HFF-Myc (cell line): ENCODE measurements around the gene MON2.

ENCODE experiments used
- DNase-seq: peaks from one replicate; pipeline ENCODE4 v3.0.0-alpha.2; 2011; ENCODE audit warnings: low read depth; ENCODE audit errors: extremely low read depth
- H3K4me3 ChIP-seq: replicated peaks from 2 replicates; pipeline ENCODE4 v1.5.1; 2011; ENCODE audit warnings: low read depth, mild to moderate bottlenecking, control low read depth, low read length
- CTCF ChIP-seq: IDR thresholded peaks from 2 replicates; pipeline ENCODE4 v1.5.1; 2012; ENCODE audit warnings: mild to moderate bottlenecking, low read depth, low read length, control low read depth; ENCODE audit errors: missing control alignments

The MON2 gene

GRCh38 chr12:62466018-62466593 lies 520 bp upstream of the MON2 start:
- no peak for TF ChIP-seq CTCF
- peak overlapping the region; percentile 96 for H3K4me3 ChIP-seq
- no peak for DNase-seq

GRCh38 chr12:62468397-62468796 lies 1.8 kb downstream of the MON2 start:
- no peak for DNase-seq
- no peak for TF ChIP-seq CTCF
- H3K4me3 ChIP-seq, result peak overlapping the region; percentile 96

- no peak for TF ChIP-seq CTCF
- H3K4me3 ChIP-seq, result peak overlapping the region; percentile 96
- no peak for DNase-seq
Observed at GRCh38 chr12:62468935-62469334, 2.3 kb downstream of the MON2 start.

- H3K4me3 ChIP-seq, result no peak overlapping the region
- no peak for TF ChIP-seq CTCF
Observed at GRCh38 chr12:62469704-62470103, 3.1 kb downstream of the MON2 start.

GRCh38 chr12:62471734-62472133 lies 5.1 kb downstream of the MON2 start:
- no peak for TF ChIP-seq CTCF
- DNase-seq, result no peak
- H3K4me3 ChIP-seq, result no peak overlapping the region

More at GRCh38 chr12:62469704-62470103, 3.1 kb downstream of the MON2 start:
- no peak for DNase-seq

GRCh38 chr12:62472472-62472871 lies 5.8 kb downstream of the MON2 start:
- DNase-seq, result no peak
- no peak for TF ChIP-seq CTCF
- H3K4me3 ChIP-seq, result no peak overlapping the region

- DNase-seq, result no peak
- H3K4me3 ChIP-seq, result no peak overlapping the region
- TF ChIP-seq CTCF, result no peak
Observed at GRCh38 chr12:62481843-62482540, 15.4 kb downstream of the MON2 start.
